HG02970 (cell line): ENCODE data around the gene INKA2.
"Not testable (repeated sequence)": the region's sequence is repeated elsewhere in the genome, so short reads cannot be mapped to it uniquely, and the experiment has no call there.

Experiments
- ATAC-seq: cut with Tn5 transposase; IDR thresholded peaks from one replicate; pipeline ENCODE4 v1.9.1; 2021; ENCODE audit warnings: mild to moderate bottlenecking, moderate library complexity, moderate number of reproducible peaks; ENCODE audit not compliant: unreplicated experiment, low FRiP score

INKA2 gene

GRCh38 chr1:111751906-111752575 lies 12.8 kb upstream of the INKA2 start:
- no peak for ATAC-seq

DNA sequence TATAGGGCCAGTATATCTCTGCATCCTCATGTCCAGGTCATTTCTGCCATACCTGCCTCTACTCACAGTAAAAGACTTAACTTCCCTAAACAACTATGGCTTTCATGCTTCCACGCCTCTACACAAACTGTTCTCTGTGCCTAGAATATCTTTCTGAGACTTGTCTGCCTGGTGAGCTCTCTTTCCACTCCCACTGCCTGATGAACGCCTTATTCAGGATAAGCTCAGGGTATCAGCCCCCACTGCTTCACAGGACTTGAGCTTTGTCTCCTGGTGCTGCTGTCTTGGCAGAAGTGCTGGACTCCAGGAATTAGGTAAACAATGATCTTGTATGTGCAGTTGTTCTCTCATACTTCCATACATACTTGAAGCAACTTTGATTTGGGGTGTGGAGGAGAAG lies 11.7 kb upstream of the INKA2 start:
- ATAC-seq, result no peak

- no peak for ATAC-seq
These were observed 10.4 kb upstream of the INKA2 start for GRCh38 chr1:111749628-111750027.

- ATAC-seq, result no peak
These were observed 8.8 kb upstream of the INKA2 start for GRCh38 chr1:111747947-111748346.

DNA sequence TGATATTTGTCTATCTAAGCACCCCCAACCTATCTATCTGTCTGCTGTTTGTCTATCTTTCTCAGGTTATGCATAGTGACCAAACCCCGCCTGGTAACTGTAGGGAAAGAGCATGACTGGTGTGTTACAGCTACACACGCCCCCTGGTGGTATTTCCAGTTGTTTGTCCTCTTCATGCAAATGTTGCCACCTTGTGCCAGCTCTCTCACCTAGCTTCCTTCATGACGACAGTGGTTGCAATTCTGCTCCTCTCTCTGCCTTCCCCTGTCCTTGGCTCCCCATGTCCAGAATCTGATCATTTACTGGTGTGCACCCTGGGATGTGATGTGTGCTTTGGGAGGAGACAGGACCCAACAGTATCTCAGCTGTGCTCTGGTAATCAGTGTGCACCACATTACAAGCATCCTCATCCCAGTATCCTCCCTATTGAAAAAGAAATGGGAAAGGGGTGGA lies 8.1 kb upstream of the INKA2 start:
- ATAC-seq, result no peak

GRCh38 chr1:111746614-111746999 lies 7.4 kb upstream of the INKA2 start:
- ATAC-seq, result no peak

GRCh38 chr1:111745675-111746613 lies 6.7 kb upstream of the INKA2 start:
- ATAC-seq, result no peak

- no peak for ATAC-seq
These were observed 4.5 kb upstream of the INKA2 start for GRCh38 chr1:111743679-111744101.

- ATAC-seq, result no peak
These were observed 3.8 kb upstream of the INKA2 start for GRCh38 chr1:111742938-111743549.

- not testable (repeated sequence) for ATAC-seq
These were observed 3.1 kb upstream of the INKA2 start for GRCh38 chr1:111742292-111742691.

DNA sequence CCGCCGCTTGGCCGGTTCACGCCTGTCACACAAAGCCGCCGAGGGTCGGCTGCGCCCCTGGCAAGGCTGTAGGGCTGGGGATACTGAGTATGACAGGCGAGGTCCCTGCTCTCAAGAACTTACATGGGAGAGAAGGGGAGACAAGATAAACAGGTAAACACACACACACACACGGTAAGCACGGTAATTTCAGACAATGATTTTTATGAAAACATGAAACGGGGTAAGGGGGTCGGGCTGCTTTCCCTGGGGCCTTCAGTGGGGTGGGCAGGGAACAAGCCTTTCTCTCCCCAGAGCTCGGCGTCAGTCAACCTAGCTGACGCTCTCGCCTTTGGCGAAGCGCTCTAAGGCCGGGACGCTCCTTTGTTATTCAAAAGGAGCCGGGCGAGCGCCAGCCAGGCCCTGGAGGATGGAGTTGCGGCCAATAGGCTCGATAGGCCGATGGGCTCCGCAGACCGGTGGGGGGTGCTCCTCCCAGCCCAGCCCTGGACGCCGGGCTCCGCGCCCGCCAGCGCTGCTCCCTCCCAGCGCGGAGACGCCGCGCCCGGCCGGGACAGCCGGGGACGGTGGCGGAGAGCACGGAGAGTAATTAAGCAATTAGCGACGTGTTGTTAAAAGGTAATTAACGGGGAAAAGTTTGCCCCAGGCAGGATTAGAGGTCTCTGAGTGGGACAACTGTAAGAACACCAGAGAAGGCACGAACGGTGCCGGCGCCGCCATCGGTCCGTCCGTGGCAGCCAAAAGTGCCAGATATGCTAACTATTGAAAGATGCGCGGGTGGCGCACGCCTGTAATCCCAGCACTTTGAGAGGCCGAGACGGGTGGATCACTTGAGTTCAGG lies 950 bp upstream of the INKA2 start:
- no peak for ATAC-seq

- peak; percentile 42 for ATAC-seq
These were observed 580 bp downstream of the INKA2 start for GRCh38 chr1:111738436-111739193.

DNA sequence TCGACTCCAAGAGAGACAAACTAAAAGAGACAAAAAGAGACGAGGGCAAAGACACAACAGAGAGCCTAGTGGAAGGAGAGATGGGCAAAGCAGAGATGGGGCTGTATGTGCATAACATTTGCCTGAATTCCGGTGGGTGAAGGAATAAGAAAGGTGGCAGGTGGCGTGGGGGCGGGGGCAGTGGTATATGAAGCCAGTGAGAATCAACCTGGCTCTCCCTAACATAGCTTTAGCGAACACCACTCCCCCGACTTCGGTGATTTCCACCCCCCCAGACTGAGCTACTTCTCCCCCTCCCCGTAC lies 1.1 kb downstream of the INKA2 start:
- ATAC-seq, result no peak

GRCh38 chr1:111737216-111738132 lies 1.7 kb downstream of the INKA2 start:
- no peak for ATAC-seq

DNA sequence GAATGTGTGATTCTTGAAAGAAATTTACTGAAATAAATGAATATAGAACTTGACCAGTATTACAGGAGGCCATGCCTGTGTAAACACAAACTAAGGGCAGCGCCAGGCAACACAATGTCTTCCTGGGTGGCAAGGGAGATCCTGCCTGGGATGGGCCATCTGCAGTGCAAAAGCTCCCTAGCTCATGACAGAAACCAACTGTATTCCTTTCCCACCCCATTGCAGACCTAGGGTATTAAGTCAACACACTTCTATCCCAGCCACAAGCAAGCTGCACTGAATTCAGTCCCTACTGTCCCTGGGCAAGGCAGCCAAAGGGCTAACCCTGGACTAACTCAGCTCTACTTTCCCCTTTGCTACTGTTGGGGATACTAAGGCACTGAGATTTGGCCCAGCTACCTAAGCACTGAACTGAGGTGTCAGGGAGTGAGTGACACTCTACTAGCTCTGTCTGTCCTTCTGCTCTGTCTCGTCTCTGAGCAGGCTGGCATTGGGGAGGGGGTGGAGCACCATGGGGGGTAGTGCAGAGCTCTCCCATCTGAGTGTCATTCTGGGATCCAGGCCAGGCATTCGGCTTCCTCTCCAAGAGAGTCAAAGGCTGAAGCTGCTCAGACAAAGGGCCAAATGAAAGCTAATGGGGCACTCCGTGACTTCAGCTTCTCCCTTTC lies 2.5 kb downstream of the INKA2 start:
- ATAC-seq, result no peak

DNA sequence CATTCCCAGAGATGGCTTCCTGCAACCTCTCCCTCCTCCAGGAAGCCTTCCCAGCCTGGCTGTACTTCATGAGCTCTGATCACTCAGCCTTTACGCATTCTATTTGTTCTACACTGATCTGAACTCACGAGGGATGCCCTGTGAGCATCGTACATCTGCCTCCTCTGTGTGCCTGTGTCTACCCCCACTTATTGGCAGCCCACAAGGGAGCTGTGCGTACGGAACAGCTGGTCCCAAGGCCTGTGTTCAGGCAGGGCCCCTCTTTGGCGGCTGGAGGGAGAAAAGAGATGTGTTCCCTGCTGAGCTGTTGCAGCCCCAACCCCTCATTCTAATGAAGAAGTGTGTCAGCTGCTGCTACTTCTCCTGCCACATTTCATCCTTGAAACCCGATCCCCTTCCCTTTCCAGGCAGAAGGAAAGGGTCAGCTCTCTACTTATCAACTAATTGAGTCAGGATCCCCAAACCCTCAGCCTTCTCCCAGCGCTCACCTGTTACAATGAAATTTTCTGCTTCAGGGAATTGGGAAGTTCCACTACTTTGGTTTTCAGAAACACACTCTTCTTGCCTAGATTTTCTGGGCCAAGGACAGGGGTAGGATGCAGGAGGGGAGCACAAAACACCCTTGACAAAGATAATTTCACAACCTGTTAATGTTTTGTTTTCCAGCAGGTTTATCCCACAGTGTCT lies 3.2 kb downstream of the INKA2 start:
- ATAC-seq, result no peak

GRCh38 chr1:111735321-111735720 lies 3.9 kb downstream of the INKA2 start:
- ATAC-seq, result no peak

DNA sequence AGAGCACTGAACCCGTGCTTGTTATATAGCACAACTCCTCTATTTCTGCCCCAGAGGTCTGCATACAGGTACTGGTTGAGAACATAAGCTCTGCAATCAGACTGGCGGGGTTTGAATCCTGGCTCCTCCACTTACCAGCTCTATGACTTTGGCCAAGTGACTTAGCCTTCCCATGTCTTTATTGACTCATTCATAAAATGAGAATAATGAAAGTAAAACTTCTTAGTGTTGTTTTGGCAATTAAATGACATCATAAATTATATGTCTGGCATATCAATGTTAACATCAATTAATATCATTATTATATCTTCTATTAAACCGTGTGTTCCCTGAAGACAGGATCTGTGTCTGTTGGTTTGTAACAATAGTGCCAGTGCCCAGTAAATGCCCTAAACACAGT lies 4.3 kb downstream of the INKA2 start:
- ATAC-seq, result no peak
